OCI-LY1 (cell line): ENCODE data around the gene ZFYVE21.

Experiments
- EZH2 ChIP-seq: fragments of 200-600 bp; sonication (generic), shearing (Covaris generic); IDR thresholded peaks from 2 replicates; pipeline ENCODE4 v1.8.0; 2017; ENCODE audit warnings: borderline replicate concordance, mixed run types, mild to moderate bottlenecking, antibody characterized with exemption, low read length, moderate library complexity, mixed read lengths
- TF ChIP-seq, protein P1 (sequence below): fragments of 200-600 bp; sonication (generic), shearing (Covaris generic); IDR thresholded peaks from 2 replicates; pipeline ENCODE4 v1.5.1; 2017; ENCODE audit warnings: mild to moderate bottlenecking, antibody characterized with exemption, low read length, moderate library complexity, mixed read lengths

DNA sequence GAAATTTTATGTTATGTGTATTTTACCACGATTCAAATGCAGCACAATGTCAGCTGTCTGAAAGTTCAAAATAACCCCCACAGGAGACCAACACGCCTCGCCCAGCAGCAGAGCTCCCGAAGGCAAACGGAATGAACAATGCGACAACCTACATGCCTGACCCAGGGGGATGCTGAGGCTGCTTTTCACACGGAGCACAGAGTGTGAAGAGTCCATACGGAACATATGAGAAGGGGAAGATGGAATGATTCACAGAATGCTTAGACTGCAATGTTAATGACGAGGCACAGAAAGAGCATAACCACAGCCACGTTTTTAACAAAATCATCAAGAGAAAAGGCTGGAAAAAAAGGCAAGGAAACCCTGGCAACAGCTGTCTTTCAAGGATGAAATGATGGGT, 22.6 kb downstream of the ZFYVE21 start:
- TF ChIP-seq EZH2 = no peak
- TF ChIP-seq, protein P1, sequence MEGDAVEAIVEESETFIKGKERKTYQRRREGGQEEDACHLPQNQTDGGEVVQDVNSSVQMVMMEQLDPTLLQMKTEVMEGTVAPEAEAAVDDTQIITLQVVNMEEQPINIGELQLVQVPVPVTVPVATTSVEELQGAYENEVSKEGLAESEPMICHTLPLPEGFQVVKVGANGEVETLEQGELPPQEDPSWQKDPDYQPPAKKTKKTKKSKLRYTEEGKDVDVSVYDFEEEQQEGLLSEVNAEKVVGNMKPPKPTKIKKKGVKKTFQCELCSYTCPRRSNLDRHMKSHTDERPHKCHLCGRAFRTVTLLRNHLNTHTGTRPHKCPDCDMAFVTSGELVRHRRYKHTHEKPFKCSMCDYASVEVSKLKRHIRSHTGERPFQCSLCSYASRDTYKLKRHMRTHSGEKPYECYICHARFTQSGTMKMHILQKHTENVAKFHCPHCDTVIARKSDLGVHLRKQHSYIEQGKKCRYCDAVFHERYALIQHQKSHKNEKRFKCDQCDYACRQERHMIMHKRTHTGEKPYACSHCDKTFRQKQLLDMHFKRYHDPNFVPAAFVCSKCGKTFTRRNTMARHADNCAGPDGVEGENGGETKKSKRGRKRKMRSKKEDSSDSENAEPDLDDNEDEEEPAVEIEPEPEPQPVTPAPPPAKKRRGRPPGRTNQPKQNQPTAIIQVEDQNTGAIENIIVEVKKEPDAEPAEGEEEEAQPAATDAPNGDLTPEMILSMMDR = no peak
